ENCODE results near the gene TOMM40. TPM values are rescaled to one million over a fixed set of nuclear protein-coding genes. Genes with fewer than 3 reads are reported as not detected.
A peak's percentile ranks its signal among the peaks of the same experiment; 100 is the strongest.
"Not testable (repeated sequence)": the region's sequence is repeated elsewhere in the genome, so short reads cannot be mapped to it uniquely, and the experiment has no call there.

TOMM40 gene
- polyA plus RNA-seq (ENCODE audit: insufficient read length) = 31.1 TPM

DNA sequence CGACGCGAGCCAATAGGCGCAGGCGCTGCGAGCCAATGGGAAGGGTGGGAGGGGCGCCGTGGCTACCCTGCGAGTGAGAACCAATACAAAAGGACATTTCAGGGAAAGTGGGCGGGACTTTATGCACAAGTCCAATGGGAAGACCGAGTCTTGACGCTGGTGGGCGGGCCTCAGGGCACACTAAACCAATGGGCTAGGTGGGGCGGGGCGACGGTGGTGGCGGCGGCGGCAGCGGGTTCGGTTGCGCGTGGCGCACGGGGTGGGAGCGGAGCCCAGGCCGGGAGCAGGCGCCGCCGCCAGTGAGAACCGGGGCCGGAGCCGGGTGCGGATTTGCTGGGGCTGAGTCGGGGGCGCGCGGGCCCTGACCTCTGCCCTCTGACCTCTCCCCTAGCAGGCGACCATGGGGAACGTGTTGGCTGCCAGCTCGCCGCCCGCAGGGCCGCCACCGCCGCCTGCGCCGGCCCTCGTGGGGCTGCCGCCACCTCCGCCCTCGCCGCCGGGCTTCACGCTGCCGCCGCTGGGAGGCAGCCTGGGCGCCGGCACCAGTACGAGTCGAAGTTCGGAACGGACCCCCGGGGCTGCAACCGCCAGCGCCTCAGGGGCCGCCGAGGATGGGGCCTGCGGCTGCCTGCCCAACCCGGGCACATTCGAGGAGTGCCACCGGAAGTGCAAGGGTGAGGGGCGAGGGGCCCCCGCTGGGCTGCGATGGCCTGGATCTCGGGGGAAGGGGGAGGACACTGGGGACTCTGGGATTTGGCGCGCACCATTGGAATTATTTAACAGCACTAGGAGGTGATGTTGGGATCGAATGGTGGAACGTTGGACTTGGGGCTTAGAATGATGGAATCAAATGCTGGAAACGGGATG, at the start of gene TOMM40:
Gene TOMM40 (plus strand): TSS at position 239 of the 867 bp plus-strand sequence. CDS start 162 bp downstream, at position 401.
- DNase-seq = no peak

DNA sequence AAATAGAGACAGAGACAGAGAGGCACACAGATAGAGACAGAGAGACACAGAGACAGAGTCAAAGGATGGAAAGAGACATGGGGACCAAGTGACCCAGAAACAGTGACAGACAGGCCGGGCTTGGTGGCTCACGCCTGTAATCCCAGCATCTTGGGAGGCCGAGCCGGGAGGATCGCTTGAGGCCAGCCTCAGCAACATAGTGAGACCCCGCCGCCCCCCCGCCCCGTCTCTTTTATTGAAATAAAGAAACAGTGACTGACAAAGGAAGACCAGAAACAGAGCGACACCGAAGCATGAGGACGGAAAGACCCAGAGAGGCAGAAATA, 45.8 kb upstream of the TOMM40 start:
- no peak for DNase-seq

- peak; percentile 98 for DNase-seq
Observed at GRCh38 chr19:44845612-44846454, 45.2 kb upstream of the TOMM40 start, which contains the start of gene NECTIN2. NECTIN2 (plus strand) TSS chr19:44846297; CDS start chr19:44846526, 229 bp downstream.

DNA sequence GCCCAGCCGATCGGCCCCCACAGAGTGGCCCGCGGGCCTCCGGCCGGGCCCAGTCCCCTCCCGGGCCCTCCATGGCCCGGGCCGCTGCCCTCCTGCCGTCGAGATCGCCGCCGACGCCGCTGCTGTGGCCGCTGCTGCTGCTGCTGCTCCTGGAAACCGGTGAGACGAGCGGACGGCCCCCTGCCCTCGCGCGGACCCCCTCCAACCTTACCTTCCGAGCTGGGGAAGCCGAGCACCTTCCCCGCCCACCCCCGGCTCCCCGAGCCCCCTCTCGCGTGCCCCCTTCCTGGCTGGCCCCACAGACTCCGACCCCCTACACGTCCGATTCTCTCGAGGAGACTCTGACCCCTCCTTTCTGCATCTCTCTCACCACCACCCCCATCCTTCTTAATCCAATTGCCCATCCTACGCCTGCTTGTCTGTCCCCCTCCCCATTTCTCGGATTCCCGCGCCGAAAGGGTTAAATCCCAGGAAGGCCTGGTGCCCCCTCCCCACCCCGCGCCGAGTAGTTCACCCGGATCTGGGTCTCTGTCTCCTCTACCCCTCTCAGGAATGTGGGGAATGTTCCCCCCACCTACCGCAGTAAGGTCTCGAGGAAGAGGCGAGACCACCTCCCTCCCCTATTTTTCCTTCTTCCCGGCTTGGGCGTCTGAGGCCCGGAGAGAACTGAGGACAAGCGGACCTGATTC, 44.5 kb upstream of the TOMM40 start:
- DNase-seq = no peak

- DNase-seq = peak; percentile 79
Observed at GRCh38 chr19:44847144-44848035, 43.7 kb upstream of the TOMM40 start.

GRCh38 chr19:44848036-44848811, 42.8 kb upstream of the TOMM40 start:
- DNase-seq = peak; percentile 46

- peak; percentile 29 for DNase-seq
Observed at GRCh38 chr19:44848812-44849447, 42.1 kb upstream of the TOMM40 start.

- no peak for DNase-seq
Observed at GRCh38 chr19:44850641-44851109, 40.4 kb upstream of the TOMM40 start.

DNA sequence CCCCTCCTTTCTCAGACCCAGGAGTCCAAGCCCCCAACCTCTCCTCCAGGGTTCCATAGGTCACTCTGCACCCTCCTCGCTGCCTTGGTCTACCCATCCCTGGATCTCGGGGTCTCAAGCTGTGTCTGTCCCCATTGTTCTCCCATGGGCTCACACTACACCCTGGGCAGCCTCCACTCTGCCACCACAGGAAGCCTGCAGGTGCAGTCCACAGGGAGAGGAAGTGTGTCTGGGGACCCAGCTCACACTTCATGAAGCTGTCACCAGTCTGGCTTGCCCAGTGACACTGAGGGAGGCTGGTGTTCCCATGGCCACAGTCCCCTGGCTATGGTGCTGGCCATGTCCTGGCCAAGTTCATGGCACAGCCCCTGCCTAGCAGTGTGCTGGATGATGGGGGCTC, 39.6 kb upstream of the TOMM40 start:
- no peak for DNase-seq

DNA sequence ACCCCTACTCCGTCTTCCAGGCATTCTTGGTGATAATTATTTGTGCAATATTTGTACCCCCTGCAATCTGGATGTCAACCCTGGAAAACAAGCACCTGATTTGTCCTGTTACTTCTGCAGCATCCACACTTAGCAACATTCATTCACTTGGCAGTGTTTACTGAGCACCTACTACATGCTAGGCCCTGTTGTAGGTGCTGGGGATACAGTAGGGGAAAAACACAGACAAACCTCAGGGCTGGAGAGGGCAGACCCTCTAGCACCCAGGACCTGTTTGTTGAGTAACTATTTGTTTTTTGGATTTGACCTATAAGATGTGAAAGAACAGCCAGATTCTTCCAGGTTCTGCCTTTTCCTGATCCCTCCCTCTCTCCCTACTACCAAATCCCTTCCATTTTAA, 35.4 kb upstream of the TOMM40 start:
- DNase-seq = no peak

DNA sequence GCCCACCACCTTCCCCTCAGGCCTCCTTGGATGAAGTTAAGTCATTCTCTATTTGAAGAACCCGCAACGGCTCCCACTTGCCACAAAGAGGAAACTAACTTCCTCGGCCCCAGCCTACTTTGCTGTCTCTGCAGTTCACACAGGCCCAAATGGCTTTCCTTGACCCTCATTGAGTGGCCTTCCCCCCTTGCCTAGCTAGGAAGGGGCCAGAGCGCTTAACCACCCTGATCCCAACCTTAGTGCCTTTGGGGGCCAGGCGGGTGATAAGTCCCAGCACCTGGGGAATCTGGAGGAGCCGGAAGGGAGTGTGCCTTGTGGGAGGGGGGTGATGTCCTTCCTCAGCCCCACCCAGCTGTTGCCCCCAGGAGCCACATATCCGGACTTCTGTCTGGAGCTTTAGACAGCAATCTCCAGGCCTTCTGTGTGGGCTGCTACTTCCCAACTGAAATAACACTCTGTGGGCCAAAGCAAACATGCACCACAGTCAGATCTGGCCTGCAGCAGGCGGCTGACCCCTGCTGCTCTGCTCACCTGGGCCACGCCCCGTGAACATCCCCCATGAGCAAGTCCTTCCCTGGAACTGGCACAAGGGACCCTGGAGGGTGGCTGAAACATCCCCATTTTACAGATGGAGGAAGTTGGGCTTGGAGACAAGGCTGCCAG, 34.5 kb upstream of the TOMM40 start:
- no peak for DNase-seq

- DNase-seq = no peak
Observed at GRCh38 chr19:44857837-44858236, 33.2 kb upstream of the TOMM40 start.

- not testable (repeated sequence) for DNase-seq
Observed at GRCh38 chr19:44861576-44861975, 29.5 kb upstream of the TOMM40 start.

- no peak for DNase-seq
Observed at GRCh38 chr19:44863990-44864389, 27.1 kb upstream of the TOMM40 start.

DNA sequence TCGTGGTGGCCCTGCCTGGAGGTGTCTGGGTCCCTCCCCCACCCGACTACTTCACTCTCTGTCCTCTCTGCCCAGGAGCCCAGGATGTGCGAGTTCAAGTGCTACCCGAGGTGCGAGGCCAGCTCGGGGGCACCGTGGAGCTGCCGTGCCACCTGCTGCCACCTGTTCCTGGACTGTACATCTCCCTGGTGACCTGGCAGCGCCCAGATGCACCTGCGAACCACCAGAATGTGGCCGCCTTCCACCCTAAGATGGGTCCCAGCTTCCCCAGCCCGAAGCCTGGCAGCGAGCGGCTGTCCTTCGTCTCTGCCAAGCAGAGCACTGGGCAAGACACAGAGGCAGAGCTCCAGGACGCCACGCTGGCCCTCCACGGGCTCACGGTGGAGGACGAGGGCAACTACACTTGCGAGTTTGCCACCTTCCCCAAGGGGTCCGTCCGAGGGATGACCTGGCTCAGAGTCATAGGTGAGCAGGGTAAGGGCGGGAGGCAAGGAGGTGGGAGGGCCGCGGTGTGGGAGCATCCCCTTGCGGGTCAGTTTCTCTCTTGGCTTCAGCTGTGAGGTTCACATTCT, 25.8 kb upstream of the TOMM40 start:
- DNase-seq = no peak

DNA sequence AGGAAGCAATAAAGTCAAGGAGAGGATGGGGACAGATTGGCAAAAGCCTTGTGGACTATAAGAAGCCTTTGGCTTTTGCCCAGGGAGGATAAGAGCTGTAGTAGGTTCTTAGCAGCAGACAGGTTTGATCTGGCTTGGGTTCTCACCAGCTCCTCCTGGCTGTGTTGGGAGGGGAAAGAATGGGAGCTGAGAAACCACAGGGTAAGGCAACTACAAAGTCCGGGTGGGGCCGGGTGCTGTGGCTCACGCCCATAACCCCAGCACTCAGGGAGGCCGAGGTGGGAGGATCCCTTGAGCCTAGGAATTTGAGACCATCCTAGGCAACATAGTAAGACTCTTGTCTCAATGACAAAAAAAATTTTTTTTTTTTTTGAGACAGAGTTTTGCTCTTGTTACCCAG, 24.4 kb upstream of the TOMM40 start:
- no peak for DNase-seq

GRCh38 chr19:44867578-44867977, 23.5 kb upstream of the TOMM40 start:
- DNase-seq = no peak

DNA sequence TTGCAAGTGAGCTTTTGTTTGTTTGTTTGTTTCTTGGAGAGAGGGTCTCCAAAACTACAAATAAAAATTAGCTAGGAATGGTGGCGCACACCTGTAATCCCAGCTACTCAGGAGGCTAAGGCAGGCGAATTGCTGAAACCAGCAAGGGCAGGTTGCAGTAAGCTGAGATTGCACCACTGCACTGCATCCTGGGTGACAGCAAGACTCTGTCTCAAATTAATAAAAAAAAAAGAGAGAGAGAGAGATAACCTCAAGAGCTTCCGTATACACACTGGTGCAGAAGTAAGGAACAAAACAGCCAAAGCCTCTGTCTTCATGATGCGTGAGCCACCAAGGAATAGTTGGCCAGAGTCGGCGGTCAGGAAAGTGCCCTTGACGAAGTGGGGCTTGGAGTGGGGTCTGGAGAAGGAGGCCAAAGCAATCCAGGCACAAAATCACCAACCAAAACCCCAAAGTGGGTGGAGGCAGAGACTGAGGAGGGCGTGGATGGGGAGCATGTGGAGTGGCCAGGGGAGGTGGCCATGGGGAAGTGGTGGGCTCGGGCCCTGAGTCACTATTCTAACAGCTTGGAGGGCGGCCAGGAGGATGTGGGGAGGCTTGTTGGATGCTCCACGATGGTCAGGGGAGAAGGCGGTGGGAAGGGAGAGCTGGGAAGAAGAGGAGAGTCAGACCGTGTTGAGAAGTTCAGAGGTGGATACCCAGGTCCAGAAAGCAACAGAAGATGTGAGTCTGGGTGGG, 21.2 kb upstream of the TOMM40 start:
- DNase-seq = no peak

DNA sequence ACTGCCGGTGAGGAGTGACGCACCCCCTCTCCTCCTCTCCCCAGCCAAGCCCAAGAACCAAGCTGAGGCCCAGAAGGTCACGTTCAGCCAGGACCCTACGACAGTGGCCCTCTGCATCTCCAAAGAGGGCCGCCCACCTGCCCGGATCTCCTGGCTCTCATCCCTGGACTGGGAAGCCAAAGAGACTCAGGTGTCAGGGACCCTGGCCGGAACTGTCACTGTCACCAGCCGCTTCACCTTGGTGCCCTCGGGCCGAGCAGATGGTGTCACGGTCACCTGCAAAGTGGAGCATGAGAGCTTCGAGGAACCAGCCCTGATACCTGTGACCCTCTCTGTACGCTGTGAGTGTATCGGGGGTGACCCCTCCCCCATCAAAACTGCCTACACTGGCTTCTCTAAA, 19.2 kb upstream of the TOMM40 start:
- no peak for DNase-seq
